HEK293T (cell line): ENCODE results near the gene PRPS2.

Source experiments
- CTBP1 ChIP-seq: fragments of 450-650 bp; IDR thresholded peaks from 2 replicates; pipeline ENCODE4 v1.6.1; 2016; ENCODE audit warnings: borderline replicate concordance
- FOXM1 ChIP-seq: fragments of 450-650 bp; IDR thresholded peaks from 2 replicates; pipeline ENCODE4 v1.6.1; 2017; ENCODE audit warnings: mild to moderate bottlenecking, borderline replicate concordance
- LEF1 ChIP-seq: fragments of 450-650 bp; IDR thresholded peaks from 2 replicates; pipeline ENCODE4 v1.6.1; 2017; ENCODE audit warnings: mild to moderate bottlenecking, borderline replicate concordance
- SP1 ChIP-seq: fragments of 450-650 bp; IDR thresholded peaks from 2 replicates; pipeline ENCODE4 v1.6.1; 2017
- SUZ12 ChIP-seq: fragments of 450-650 bp; IDR thresholded peaks from 2 replicates; pipeline ENCODE4 v1.6.1; 2016; ENCODE audit warnings: mild to moderate bottlenecking

DNA sequence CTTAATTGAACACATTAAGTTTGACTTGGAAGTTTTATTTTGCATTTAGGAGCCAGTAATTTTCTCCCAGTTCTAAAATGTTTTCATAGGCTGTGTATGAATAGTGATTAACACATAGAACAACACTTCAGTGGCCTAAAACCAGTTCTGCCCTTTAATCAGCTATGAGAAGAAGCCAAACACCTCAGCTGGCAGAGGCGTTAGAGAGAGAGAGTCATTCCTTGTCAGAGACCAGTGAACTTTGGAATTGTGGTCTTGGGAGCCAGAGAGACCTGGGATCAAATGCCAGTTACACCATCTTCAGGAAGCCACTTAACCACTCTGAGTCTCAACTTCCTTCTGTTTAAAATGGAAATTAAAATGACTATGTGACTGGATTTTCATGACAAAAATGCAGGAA is 39.3 kb upstream of the PRPS2 start:
- no peak for TF ChIP-seq SP1
- no peak for TF ChIP-seq FOXM1
- no peak for TF ChIP-seq LEF1
- TF ChIP-seq CTBP1 = no peak
- no peak for TF ChIP-seq SUZ12
